Body of pancreas (tissue), 4 donors: ENCODE results near the gene DMAC2L. TPM values are rescaled to one million over a fixed set of nuclear protein-coding genes. Genes with fewer than 3 reads are reported as not detected.
A peak's percentile ranks its signal among the peaks of the same experiment; 100 is the strongest.

Experiments
- ATAC-seq: fragments of 150-250 bp; one replicate; pipeline ENCODE4 v1.9.1; 2016
- DNase-seq, 4 donors: peaks; one replicate each; pipeline ENCODE4 v3.0.0-alpha.2; 2019
- H3K27ac ChIP-seq, 4 donors: fragments of 200-600 bp; sonication (generic); 1 replicate in 3 of 4; 2 replicates in 1 of 4; pipeline versions ENCODE4 v1.5.1 to v1.6.1; 2016 to 2019; ENCODE audit warnings: mild to moderate bottlenecking in 1 of 4, mixed read lengths in 1 of 4, moderate library complexity in 1 of 4
- H3K27me3 ChIP-seq, 2 donors: fragments of 200-600 bp; sonication (generic); one replicate each; pipeline ENCODE4 v1.6.0; 2016; ENCODE audit warnings: mild to moderate bottlenecking in 1 of 2
- H3K36me3 ChIP-seq, 2 donors: fragments of 200-600 bp; sonication (generic); replicated peaks in 1 of 2; 2 replicates each; pipeline ENCODE4 v1.5.1; 2016; ENCODE audit warnings: low read depth in 2 of 2; ENCODE audit not compliant: insufficient read depth in 1 of 2
- H3K4me1 ChIP-seq: fragments of 200-600 bp; sonication (generic); one replicate; pipeline ENCODE4 v1.6.0; 2016
- H3K4me3 ChIP-seq, 2 donors: fragments of 200-600 bp; sonication (generic); 1 replicate in 1 of 2; 2 replicates in 1 of 2; pipeline ENCODE4 v1.5.1; 2016 to 2019
- H3K9me3 ChIP-seq, 3 donors: fragments of 200-600 bp; sonication (generic); 1 replicate in 2 of 3; 2 replicates in 1 of 3; pipeline ENCODE4 v1.5.1; 2016
- POLR2A ChIP-seq, 3 donors: fragments of 450-650 bp; IDR thresholded peaks; one replicate each; pipeline ENCODE4 v1.6.1; 2016; ENCODE audit warnings: antibody characterized with exemption in 3 of 3, mild to moderate bottlenecking in 2 of 3
- WGBS, 2 donors: methylation state at CpG; one replicate each; pipeline ENCODE4 v1.1.5; 2017; 5-methylcytosine and 5-hydroxymethylcytosine counted together
- intact Hi-C: fragments of 100-400 bp; cut with DNase I; formaldehyde crosslinking; loops from one replicate; pipeline ENCODE4 v1.15.1; 2023
- total RNA-seq, 2 donors: library from RNA; depleted of rRNA; stranded (reverse); fragments of >200 nt; gene quantifications; one replicate each; pipeline ENCODE4 v1.1.0, GENCODE V29; 2016
- TF ChIP-seq, protein P1 (sequence below), 7 experiments: fragments of 450-650 bp in 4 of 7; fragments of 200-600 bp in 3 of 7; sonication (generic) in 3 of 7; IDR thresholded peaks; one replicate each; pipeline ENCODE4 v1.5.1; 2016 to 2019; ENCODE audit warnings: antibody characterized with exemption in 7 of 7

DMAC2L gene, protein sequence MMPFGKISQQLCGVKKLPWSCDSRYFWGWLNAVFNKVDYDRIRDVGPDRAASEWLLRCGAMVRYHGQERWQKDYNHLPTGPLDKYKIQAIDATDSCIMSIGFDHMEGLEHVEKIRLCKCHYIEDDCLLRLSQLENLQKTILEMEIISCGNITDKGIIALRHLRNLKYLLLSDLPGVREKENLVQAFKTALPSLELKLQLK
- 1 to 10 TPM; 2.6 to 3.9 TPM for total RNA-seq

DNA sequence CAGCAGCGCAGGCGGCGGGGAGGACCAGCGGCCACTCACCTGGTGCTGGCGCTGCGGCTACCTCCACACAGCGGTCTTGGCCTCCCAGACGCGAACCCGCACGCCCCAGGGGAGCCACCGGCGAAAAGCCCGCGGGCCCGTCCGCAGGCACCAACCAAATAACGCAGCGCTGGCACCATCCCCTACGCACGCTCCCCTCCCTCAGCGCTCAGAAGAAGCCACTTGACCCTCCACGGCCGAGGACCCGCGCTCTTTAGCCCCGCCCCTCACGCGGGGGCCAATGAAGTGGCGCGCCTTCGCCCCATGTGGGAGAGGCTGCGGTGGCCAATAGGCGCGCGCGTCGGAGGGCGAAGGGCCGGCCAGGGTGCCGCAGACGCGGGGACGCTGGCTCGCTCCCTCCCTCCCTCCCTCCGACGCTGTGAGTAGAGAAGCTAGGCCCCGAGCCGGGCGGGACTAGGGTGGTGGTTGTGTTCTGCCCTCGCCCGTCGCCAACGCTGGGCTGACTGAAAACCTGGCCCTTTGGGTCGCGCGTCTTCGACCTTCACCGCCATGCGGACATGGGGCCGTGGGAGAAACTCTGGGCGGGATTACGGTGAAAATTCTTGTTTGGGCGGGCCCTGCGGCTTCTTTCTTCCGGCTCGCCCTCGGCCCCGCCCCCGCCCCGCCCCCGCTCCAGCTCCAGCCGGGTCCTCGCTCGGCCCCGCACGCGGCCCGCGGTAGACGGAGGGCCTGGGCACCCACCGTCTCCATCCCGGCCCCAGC is at the start of gene DMAC2L, which contains the start of gene L2HGDH:
DMAC2L (plus strand) TSS at position 353 of the 762 bp plus-strand sequence. CDS start 9,164 bp downstream, outside the sequence.
L2HGDH (minus strand) TSS at position 258 of the 762 bp plus-strand sequence; CDS start at position 179, 79 bp downstream.
- intact Hi-C loops: loop anchor here (10.0 kb wide), 1 partner anchor 463 kb away; no protein-coding TSS in a partner anchor
- peak; percentile 70 to 85 (median 81) for TF ChIP-seq POLR2A (IDR thresholded peaks at IDR 0.05)
- TF ChIP-seq, protein P1, sequence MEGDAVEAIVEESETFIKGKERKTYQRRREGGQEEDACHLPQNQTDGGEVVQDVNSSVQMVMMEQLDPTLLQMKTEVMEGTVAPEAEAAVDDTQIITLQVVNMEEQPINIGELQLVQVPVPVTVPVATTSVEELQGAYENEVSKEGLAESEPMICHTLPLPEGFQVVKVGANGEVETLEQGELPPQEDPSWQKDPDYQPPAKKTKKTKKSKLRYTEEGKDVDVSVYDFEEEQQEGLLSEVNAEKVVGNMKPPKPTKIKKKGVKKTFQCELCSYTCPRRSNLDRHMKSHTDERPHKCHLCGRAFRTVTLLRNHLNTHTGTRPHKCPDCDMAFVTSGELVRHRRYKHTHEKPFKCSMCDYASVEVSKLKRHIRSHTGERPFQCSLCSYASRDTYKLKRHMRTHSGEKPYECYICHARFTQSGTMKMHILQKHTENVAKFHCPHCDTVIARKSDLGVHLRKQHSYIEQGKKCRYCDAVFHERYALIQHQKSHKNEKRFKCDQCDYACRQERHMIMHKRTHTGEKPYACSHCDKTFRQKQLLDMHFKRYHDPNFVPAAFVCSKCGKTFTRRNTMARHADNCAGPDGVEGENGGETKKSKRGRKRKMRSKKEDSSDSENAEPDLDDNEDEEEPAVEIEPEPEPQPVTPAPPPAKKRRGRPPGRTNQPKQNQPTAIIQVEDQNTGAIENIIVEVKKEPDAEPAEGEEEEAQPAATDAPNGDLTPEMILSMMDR (IDR thresholded peaks at IDR 0.05): peak in 2 of 7 experiments; percentile 40 to 41
- 0 to 1% methylated on average over 22 to 78 of the region's 83 CpGs for WGBS, 2 donors

DNA sequence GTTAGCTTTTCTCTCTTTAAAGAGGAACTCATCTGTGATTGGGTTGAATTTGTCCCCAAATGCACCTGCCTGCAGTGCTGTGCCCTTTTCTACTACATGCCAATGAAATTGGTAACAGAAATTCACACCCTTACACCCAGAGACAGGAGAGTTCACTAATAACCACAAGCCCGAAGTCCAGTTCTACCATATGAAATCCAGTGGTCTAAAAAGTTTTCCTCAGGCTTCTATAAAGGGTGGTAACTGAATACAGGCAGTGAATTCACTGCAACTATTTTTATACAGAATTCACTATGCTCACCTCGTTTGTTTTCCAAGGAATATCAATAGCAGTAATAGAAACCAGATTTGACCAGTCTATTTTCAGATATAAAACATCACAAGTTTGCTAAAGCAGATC is 49.3 kb upstream of the DMAC2L start:
- Histone ChIP-seq H3K9me3 (no peaks in the 10 kb centered on the region), H3K36me3 (no peaks in the 10 kb centered on the region), H3K27ac (no peak overlapping the region), H3K4me1 (no peaks in the 10 kb centered on the region), H3K27me3 (no peaks in the 10 kb centered on the region), H3K4me3 (no peak overlapping the region)
- ATAC-seq (no peak), DNase-seq (no peak)
- TF ChIP-seq, protein P1 (IDR thresholded peaks at IDR 0.05): no peak
- no peak for TF ChIP-seq POLR2A (IDR thresholded peaks at IDR 0.05)
- intact Hi-C loops: no loop called here
- 63 to 87% methylated on average over 2 of the region's 2 CpGs for WGBS, 2 donors

More for the DNA sequence above, at the start of gene DMAC2L, which contains the start of gene L2HGDH:
- Histone ChIP-seq H3K4me1 (peaks cover 16% of the 10 kb centered on the region), H3K9me3 (no peaks in the 10 kb centered on the region), H3K4me3 (peak within 1 kb of the TSS; percentile 29 to 55), H3K27ac (peak within 1 kb of the TSS; percentile 91 to 96 (median 95)), H3K27me3 (no peaks in the 10 kb centered on the region), H3K36me3 (no peaks in the 10 kb centered on the region)
- peak; percentile 92 to 95 (median 93) for DNase-seq
- ATAC-seq: peak; percentile 97

DNA sequence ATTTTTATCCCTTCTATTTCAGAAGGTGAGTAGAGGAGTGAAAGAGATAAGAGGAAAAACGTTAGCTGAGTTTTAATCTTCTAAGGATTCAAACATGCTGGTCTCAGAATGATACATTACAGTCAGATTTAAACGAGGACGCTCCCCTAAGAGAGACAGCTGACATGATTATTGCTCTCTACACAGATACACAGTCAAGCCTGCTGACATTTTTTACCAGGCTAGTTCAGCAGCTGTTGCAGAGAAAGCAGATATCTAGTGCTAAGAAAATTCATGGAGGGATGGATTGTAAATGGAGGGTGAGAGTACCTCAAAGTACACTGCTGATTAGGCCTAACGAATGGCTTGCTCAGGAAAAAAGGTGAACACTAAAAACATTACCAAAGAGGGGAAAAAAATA is 48.8 kb upstream of the DMAC2L start:
- Histone ChIP-seq H3K36me3 (no peaks in the 10 kb centered on the region), H3K4me3 (no peak overlapping the region), H3K9me3 (no peaks in the 10 kb centered on the region), H3K4me1 (no peaks in the 10 kb centered on the region), H3K27me3 (no peaks in the 10 kb centered on the region), H3K27ac (no peak overlapping the region)
- 76 to 84% methylated on average over 4 of the region's 4 CpGs for WGBS, 2 donors
- intact Hi-C loops: no loop called here
- no peak for TF ChIP-seq POLR2A (IDR thresholded peaks at IDR 0.05)
- TF ChIP-seq, protein P1 (IDR thresholded peaks at IDR 0.05): no peak
- no peak for ATAC-seq
- no peak for DNase-seq

DNA sequence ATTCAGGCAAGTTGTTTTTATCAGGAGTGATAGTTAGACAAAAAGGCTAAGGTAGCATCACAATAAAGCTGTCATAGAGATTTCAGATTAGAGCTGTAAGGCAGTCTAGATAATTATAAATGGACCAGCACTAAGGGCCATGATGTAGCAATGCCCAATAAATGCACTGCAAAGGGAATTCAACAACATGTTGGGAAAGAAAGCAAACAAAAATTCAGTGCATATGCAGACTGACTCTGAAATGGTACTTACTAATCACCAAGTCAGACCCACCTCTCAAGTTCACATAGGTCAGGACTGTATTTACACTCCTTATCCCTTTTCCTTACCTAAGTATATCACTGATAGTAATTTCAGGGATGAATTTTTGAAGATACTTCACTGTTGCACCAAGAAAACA is 47.1 kb upstream of the DMAC2L start:
- H3K27ac ChIP-seq: no peak overlapping the region
- intact Hi-C loops: no loop called here
- ATAC-seq (no peak), DNase-seq (no peak)
- TF ChIP-seq, protein P1 (IDR thresholded peaks at IDR 0.05): no peak
- TF ChIP-seq POLR2A (IDR thresholded peaks at IDR 0.05): no peak
- H3K4me3 ChIP-seq: no peak overlapping the region
- no peaks in the 10 kb centered on the region for H3K4me1 ChIP-seq
- H3K36me3 ChIP-seq: no peaks in the 10 kb centered on the region
- H3K9me3 ChIP-seq: no peaks in the 10 kb centered on the region
- no peaks in the 10 kb centered on the region for H3K27me3 ChIP-seq
